IPS-18a (cell line): ENCODE data around the gene FGF22.
"Not testable (repeated sequence)": the region's sequence is repeated elsewhere in the genome, so short reads cannot be mapped to it uniquely, and the experiment has no call there.

Source experiments
- H3K27ac ChIP-seq: one replicate; pipeline ENCODE4 v1.5.1; 2013; ENCODE audit warnings: low read length
- H3K27me3 ChIP-seq: one replicate; pipeline ENCODE4 v1.6.1; 2013; ENCODE audit warnings: mild to moderate bottlenecking, low read length; ENCODE audit not compliant: control insufficient read depth, insufficient read depth
- H3K36me3 ChIP-seq: one replicate; pipeline ENCODE4 v1.6.1; 2013; ENCODE audit warnings: low read depth, low read length; ENCODE audit not compliant: control insufficient read depth
- H3K4me1 ChIP-seq: one replicate; pipeline ENCODE4 v1.6.1; 2013; ENCODE audit warnings: low read depth, low read length; ENCODE audit not compliant: control insufficient read depth
- H3K4me3 ChIP-seq: one replicate; pipeline ENCODE4 v1.5.1; 2013; ENCODE audit warnings: low read length
- H3K9ac ChIP-seq: one replicate; pipeline ENCODE4 v1.6.1; 2013; ENCODE audit warnings: mild to moderate bottlenecking, low read length, moderate library complexity
- H3K9me3 ChIP-seq: one replicate; pipeline ENCODE4 v1.6.1; 2013; ENCODE audit warnings: low read depth, low read length; ENCODE audit not compliant: control insufficient read depth

The FGF22 gene

DNA sequence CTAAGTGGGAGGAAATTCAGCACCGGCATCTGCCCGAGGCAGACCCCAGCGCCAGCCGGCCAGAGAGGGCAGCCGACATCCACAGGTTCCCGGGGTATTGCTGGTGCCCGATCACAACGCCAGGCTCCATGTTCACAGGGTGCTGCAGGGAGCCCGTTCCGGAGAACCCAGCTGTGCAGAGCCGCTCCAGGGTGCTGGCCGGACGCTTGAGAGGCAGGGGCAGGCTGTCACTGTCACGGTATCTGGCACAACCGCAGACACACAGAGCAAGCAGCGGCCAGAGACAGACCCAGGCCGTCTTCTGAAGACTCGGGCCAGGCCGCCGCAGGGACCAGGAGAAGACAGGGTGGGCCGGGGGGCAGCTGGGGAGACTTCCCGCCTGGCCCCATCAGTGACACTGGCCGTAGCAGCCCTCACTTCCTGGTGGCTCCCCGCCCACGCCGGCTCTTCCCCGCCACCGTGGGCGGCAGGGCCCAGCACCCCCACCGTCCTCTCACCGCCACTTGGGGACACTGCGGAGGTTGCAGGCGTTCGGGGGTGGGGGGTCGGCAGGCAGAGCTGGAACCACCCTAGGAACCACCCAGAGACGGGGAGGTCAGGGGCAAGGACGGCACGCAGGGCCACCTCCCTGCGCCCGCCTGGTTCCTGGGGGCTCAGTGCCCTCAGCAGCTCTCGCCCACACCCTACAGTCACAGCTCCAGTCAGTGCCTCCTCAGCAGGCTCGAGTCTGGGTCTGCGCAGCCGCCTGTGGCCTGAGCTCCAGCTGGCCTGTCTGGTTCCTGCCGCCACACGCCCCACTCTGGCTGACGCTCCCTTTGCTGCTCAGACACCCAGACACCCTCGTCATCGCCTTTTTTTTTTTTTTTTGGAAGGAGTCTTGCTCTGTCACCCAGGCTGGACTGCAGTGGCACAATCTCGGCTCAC lies 19.5 kb downstream of the FGF22 start:
- Histone ChIP-seq H3K27me3 (no peaks in the 10 kb centered on the region), H3K9me3 (no peaks in the 10 kb centered on the region), H3K9ac (no peak overlapping the region), H3K27ac (no peak overlapping the region), H3K4me3 (no peak overlapping the region), H3K4me1 (no peaks in the 10 kb centered on the region), H3K36me3 (no peaks in the 10 kb centered on the region)

DNA sequence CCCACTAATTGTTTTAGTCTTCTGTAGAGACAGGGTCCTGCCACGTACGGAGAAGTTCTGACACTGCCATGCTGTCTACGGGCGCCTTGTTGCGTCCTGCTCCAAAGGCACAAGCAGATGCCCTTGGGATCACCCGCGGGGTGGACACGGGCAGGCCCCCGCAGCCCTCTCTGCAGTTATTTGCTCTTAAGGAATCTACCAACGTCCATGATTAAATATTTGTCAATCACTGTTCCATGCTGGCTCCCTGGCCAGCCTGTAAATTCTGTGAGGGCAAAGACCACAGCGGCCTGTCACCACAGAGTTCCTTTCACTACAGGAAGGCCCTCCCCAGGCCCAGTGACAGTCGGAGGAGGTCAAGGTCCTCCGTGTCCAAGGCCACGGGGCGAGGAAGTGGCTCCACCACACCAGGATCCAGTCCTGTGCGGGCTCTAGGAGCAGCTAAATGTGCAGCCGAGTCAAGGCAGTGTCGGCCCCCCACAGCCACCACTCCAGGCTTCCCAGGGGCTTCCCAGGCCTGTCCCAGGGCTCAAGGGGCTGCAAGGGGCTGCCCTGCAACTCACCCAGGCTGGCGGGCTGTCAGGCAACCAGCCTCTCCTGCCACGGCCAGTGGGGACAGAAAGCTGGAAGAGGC lies 21.2 kb downstream of the FGF22 start:
- Histone ChIP-seq H3K4me1 (no peaks in the 10 kb centered on the region), H3K36me3 (no peaks in the 10 kb centered on the region), H3K9ac (peak overlapping the region; percentile 84), H3K27ac (no peak overlapping the region), H3K9me3 (no peaks in the 10 kb centered on the region), H3K4me3 (no peak overlapping the region), H3K27me3 (peaks cover 4% of the 10 kb centered on the region)

GRCh38 chr19:661427-662196 lies 21.9 kb downstream of the FGF22 start:
- peak overlapping the region; percentile 84 for H3K4me3 ChIP-seq
- H3K27me3 ChIP-seq: peaks cover 5% of the 10 kb centered on the region
- no peaks in the 10 kb centered on the region for H3K36me3 ChIP-seq
- peak overlapping the region; percentile 84 for H3K9ac ChIP-seq
- no peak overlapping the region for H3K27ac ChIP-seq
- H3K4me1 ChIP-seq: no peaks in the 10 kb centered on the region
- no peaks in the 10 kb centered on the region for H3K9me3 ChIP-seq

- H3K27ac ChIP-seq: no peak overlapping the region
- H3K4me3 ChIP-seq: peak overlapping the region; percentile 84
- no peaks in the 10 kb centered on the region for H3K9me3 ChIP-seq
- no peaks in the 10 kb centered on the region for H3K4me1 ChIP-seq
- H3K9ac ChIP-seq: peak overlapping the region; percentile 84
- no peaks in the 10 kb centered on the region for H3K36me3 ChIP-seq
- H3K27me3 ChIP-seq: peaks cover 5% of the 10 kb centered on the region
Observed at GRCh38 chr19:662207-662961, 22.7 kb downstream of the FGF22 start.

DNA sequence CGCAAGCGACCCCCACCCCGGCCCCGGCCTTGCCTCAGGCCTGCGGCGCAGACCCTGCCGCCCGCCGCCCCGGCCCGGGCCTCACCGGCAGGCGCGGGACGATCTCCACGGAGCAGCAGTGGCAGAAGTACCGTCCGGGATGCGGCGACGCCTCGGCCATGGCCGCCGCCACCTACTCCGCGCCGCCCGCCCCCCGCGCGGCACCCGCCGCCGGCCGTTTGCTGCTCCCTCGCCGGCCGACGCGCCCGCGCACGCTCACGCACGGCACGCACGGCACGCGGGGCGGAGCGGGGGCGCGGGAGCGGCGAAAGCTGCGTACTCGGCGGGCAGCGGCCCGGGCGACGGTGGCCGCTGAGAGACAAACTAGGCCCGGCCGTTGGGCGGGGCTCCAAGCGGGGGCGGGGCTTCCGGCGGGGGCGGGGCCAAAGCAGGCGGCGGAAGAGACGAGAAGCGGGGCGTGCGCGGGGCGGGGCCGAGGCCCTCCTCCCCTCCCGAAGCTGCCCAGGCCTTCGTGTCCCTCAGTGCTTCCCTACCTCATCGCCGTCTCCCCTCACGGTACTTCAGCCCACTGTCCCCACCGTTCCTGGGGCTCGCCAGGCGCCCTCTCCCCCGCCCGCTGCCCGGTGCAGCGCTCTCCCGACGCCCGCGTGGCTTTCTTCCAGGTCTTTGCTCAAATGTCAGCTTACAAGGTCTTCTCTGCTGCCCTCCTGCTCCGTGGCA lies 23.4 kb downstream of the FGF22 start, which contains the start of gene RNF126:
TSS of gene RNF126 (minus strand) at position 253 of the 720 bp plus-strand sequence. CDS start at position 160, 93 bp downstream.
- no peaks in the 10 kb centered on the region for H3K4me1 ChIP-seq
- peak within 1 kb of the TSS; percentile 84 for H3K4me3 ChIP-seq
- peaks cover 5% of the 10 kb centered on the region for H3K27me3 ChIP-seq

DNA sequence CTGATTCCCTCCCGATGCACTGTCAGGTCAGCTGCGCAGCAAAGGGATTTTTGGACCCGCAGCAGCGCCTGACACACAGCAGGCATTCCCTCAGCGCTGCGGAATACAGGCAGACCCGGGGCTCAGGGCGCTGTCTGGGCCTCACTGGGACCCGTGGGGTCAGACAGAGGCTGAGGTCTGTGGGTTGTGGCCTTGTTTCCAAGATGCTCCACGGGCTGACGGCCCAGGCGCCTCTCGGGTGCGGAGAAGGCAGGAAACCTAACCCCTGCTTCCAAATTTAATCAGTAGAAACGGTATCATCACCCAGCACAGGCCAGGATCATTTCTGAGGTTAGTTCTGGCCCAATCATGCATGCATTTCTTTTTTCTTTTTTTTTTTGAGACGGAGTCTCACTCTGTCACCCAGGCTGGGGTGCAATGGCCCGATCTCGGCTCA lies 24.0 kb downstream of the FGF22 start:
- Histone ChIP-seq H3K36me3 (no peaks in the 10 kb centered on the region), H3K27ac (no peak overlapping the region), H3K27me3 (peaks cover 5% of the 10 kb centered on the region), H3K9ac (no peak overlapping the region), H3K4me1 (no peaks in the 10 kb centered on the region), H3K4me3 (peak overlapping the region; percentile 42), H3K9me3 (no peaks in the 10 kb centered on the region)

More for the DNA sequence above, 23.4 kb downstream of the FGF22 start, which contains the start of gene RNF126:
- Histone ChIP-seq H3K9me3 (no peaks in the 10 kb centered on the region), H3K36me3 (no peaks in the 10 kb centered on the region), H3K27ac (no peak within 1 kb of the TSS), H3K9ac (peak within 1 kb of the TSS; percentile 84)

GRCh38 chr19:664913-665443 lies 25.3 kb downstream of the FGF22 start:
- Histone ChIP-seq H3K4me3 (no peak overlapping the region), H3K36me3 (no peaks in the 10 kb centered on the region), H3K27me3 (peaks cover 5% of the 10 kb centered on the region), H3K9me3 (no peaks in the 10 kb centered on the region), H3K9ac (no peak overlapping the region), H3K4me1 (no peaks in the 10 kb centered on the region), H3K27ac (no peak overlapping the region)

GRCh38 chr19:666985-667573 lies 27.4 kb downstream of the FGF22 start:
- not testable (repeated sequence) for H3K4me3 ChIP-seq, H3K9ac ChIP-seq, H3K9me3 ChIP-seq, H3K4me1 ChIP-seq, H3K27me3 ChIP-seq, H3K36me3 ChIP-seq, H3K27ac ChIP-seq

GRCh38 chr19:668675-669434 lies 29.2 kb downstream of the FGF22 start:
- not testable (repeated sequence) for H3K9me3 ChIP-seq, H3K27me3 ChIP-seq, H3K9ac ChIP-seq, H3K4me3 ChIP-seq, H3K4me1 ChIP-seq, H3K36me3 ChIP-seq, H3K27ac ChIP-seq
